HepG2 (cell line): ENCODE data around the gene PALS1. TPM values are rescaled to one million over a fixed set of nuclear protein-coding genes. Genes with fewer than 3 reads are reported as not detected.

Experiments used
- CBX1 ChIP-seq: IDR thresholded peaks from one replicate; pipeline ENCODE4 v1.6.1; 2016; ENCODE audit warnings: antibody characterized with exemption, low read depth
- CTCF ChIP-seq: sonication (generic); formaldehyde crosslinking; IDR thresholded peaks from 2 replicates; pipeline ENCODE4 v1.5.0; 2020; ENCODE audit warnings: mild to moderate bottlenecking, missing genetic modification reagents, moderate library complexity
- E2F1 ChIP-seq: sonication (generic); formaldehyde crosslinking; IDR thresholded peaks from 2 replicates; pipeline ENCODE4 v1.5.0; 2020; ENCODE audit warnings: missing genetic modification reagents
- ELF3 ChIP-seq: IDR thresholded peaks from 2 replicates; pipeline ENCODE4 v1.6.1; 2016; ENCODE audit warnings: missing genetic modification reagents, missing compliant biosample characterization
- IRX3 ChIP-seq: sonication (generic); formaldehyde crosslinking; IDR thresholded peaks from 2 replicates; pipeline ENCODE4 v1.8.1; 2023; ENCODE audit warnings: mild to moderate bottlenecking, low read depth, missing genetic modification reagents, borderline replicate concordance
- KDM2A ChIP-seq: sonication (generic); formaldehyde crosslinking; IDR thresholded peaks from 2 replicates; pipeline ENCODE4 v1.4.0; 2020; ENCODE audit warnings: low read depth, missing genetic modification reagents, borderline replicate concordance
- KLF12 ChIP-seq: sonication (generic); formaldehyde crosslinking; IDR thresholded peaks from 2 replicates; pipeline ENCODE4 v1.4.0; 2020; ENCODE audit warnings: missing genetic modification reagents, borderline replicate concordance
- NFKB2 ChIP-seq: sonication (generic); formaldehyde crosslinking; IDR thresholded peaks from 2 replicates; pipeline ENCODE4 v1.4.0; 2020; ENCODE audit warnings: missing genetic modification reagents, borderline replicate concordance
- PAXIP1 ChIP-seq: sonication (generic); formaldehyde crosslinking; conservative IDR thresholded peaks from 2 replicates; pipeline ENCODE4 v1.4.0; 2020; ENCODE audit warnings: mild to moderate bottlenecking, missing genetic modification reagents, moderate library complexity
- SAP130 ChIP-seq: IDR thresholded peaks from 2 replicates; pipeline ENCODE4 v1.6.1; 2016; ENCODE audit warnings: low read depth
- SMC3 ChIP-seq: IDR thresholded peaks from 2 replicates; pipeline ENCODE4 v1.6.1; 2011; ENCODE audit warnings: low read length, improper control_type of control experiment
- SMYD3 ChIP-seq: sonication (generic); formaldehyde crosslinking; IDR thresholded peaks from 2 replicates; pipeline ENCODE4 v1.8.1; 2023; ENCODE audit warnings: mild to moderate bottlenecking, missing genetic modification reagents
- SPEN ChIP-seq: sonication (generic); formaldehyde crosslinking; IDR thresholded peaks from 2 replicates; pipeline ENCODE4 v1.5.1; 2020; ENCODE audit warnings: low read depth, mild to moderate bottlenecking, missing genetic modification reagents
- ZNF501 ChIP-seq: sonication (generic); formaldehyde crosslinking; IDR thresholded peaks from 2 replicates; pipeline ENCODE4 v1.5.1; 2020; ENCODE audit warnings: mild to moderate bottlenecking, moderate library complexity, missing genetic modification reagents
- ZNF552 ChIP-seq: sonication (generic); formaldehyde crosslinking; IDR thresholded peaks from 2 replicates; pipeline ENCODE4 v1.9.0; 2022; ENCODE audit warnings: missing genetic modification reagents, mild to moderate bottlenecking, borderline replicate concordance
- ZNF678 ChIP-seq: sonication (generic); formaldehyde crosslinking; IDR thresholded peaks from 2 replicates; pipeline ENCODE4 v1.4.0; 2020; ENCODE audit warnings: mild to moderate bottlenecking, missing genetic modification reagents
- polyA plus RNA-seq, 8 experiments: library from polyadenylated mRNA; depleted of rRNA in 3 of 8; stranded (reverse) in 7 of 8; unstranded in 1 of 8; fragments of >200 nt; fragmentation: Illumina TruSeq in 4 of 8; extraction: Trizol in 4 of 8; gene quantifications; 2 replicates each; pipeline versions ENCODE4 v1.2.1 to v1.2.3, GENCODE V29; 2011 to 2016; ENCODE audit warnings: low read depth in 4 of 8, missing spikeins in 1 of 8, mixed read lengths in 1 of 8; ENCODE audit not compliant: insufficient read depth in 1 of 8
- total RNA-seq, 5 experiments: library from RNA; depleted of rRNA; stranded (reverse); fragments of >200 nt; fragmentation: Illumina TruSeq; extraction: Trizol; gene quantifications; 2 replicates each; pipeline ENCODE4 v1.2.3, GENCODE V29; 2016; ENCODE audit warnings: low read depth in 1 of 5
- TF ChIP-seq, protein P1 (sequence below): sonication (generic); formaldehyde crosslinking; IDR thresholded peaks from 2 replicates; pipeline ENCODE4 v1.5.1; 2020; ENCODE audit warnings: mild to moderate bottlenecking, missing genetic modification reagents, borderline replicate concordance
- TF ChIP-seq, protein P2 (sequence below): sonication (generic); formaldehyde crosslinking; IDR thresholded peaks from 2 replicates; pipeline ENCODE4 v1.5.1; 2020; ENCODE audit warnings: missing genetic modification reagents, mild to moderate bottlenecking, borderline replicate concordance

The PALS1 gene
- total and polyA plus RNA-seq, 2 of the 13 experiments (the other 11 are each of a cell fraction or from before 2014, with no cell fraction given), result 8.8 to 20.0 TPM

- TF ChIP-seq, protein P1, sequence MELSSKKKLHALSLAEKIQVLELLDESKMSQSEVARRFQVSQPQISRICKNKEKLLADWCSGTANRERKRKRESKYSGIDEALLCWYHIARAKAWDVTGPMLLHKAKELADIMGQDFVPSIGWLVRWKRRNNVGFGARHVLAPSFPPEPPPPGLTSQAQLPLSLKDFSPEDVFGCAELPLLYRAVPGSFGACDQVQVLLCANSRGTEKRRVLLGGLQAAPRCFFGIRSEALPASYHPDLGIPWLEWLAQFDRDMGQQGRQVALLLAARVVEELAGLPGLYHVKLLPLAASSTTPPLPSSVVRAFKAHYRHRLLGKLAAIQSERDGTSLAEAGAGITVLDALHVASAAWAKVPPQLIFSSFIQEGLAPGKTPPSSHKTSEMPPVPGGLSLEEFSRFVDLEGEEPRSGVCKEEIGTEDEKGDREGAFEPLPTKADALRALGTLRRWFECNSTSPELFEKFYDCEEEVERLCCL (CRISPR knock-in tag), result no peak
- TF ChIP-seq IRX3 (no peak), NFKB2 (CRISPR knock-in tag) (peak; percentile 46; the same call in 1 of the 2 replicates), SPEN (CRISPR knock-in tag) (peak; percentile 46; the same call in 1 of the 2 replicates), PAXIP1 (CRISPR knock-in tag) (peak; percentile 52), SMC3 (no peak), ZNF552 (CRISPR knock-in tag) (peak; percentile 72; the same call in 1 of the 2 replicates), KDM2A (CRISPR knock-in tag) (peak; percentile 81), CTCF (CRISPR knock-in tag) (peak; percentile 21; the same call in 1 of the 2 replicates), ZNF678 (peak; percentile 71; the same call in 1 of the 2 replicates), ELF3 (CRISPR knock-in tag) (0 out of 2 replicates have a peak, but pooled peaks have one; percentile 18), SAP130 (peak; percentile 75), ZNF501 (CRISPR knock-in tag) (no peak), KLF12 (no peak), CBX1 (peak; percentile 75), SMYD3 (0 out of 2 replicates have a peak, but pooled peaks have one; percentile 48), E2F1 (CRISPR knock-in tag) (peak; percentile 57)
- TF ChIP-seq, protein P2, sequence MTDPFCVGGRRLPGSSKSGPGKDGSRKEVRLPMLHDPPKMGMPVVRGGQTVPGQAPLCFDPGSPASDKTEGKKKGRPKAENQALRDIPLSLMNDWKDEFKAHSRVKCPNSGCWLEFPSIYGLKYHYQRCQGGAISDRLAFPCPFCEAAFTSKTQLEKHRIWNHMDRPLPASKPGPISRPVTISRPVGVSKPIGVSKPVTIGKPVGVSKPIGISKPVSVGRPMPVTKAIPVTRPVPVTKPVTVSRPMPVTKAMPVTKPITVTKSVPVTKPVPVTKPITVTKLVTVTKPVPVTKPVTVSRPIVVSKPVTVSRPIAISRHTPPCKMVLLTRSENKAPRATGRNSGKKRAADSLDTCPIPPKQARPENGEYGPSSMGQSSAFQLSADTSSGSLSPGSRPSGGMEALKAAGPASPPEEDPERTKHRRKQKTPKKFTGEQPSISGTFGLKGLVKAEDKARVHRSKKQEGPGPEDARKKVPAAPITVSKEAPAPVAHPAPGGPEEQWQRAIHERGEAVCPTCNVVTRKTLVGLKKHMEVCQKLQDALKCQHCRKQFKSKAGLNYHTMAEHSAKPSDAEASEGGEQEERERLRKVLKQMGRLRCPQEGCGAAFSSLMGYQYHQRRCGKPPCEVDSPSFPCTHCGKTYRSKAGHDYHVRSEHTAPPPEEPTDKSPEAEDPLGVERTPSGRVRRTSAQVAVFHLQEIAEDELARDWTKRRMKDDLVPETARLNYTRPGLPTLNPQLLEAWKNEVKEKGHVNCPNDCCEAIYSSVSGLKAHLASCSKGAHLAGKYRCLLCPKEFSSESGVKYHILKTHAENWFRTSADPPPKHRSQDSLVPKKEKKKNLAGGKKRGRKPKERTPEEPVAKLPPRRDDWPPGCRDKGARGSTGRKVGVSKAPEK (CRISPR knock-in tag), result 0 out of 2 replicates have a peak, but pooled peaks have one; percentile 62
Observed at GRCh38 chr14:67241411-67242167, at the start of gene PALS1 (continued).
